Neural cell (in vitro differentiated cells): ENCODE measurements around the gene RTN4. TPM values are rescaled to one million over a fixed set of nuclear protein-coding genes. Genes with fewer than 3 reads are reported as not detected.

Experiments used
- H2AFZ ChIP-seq: fragments of 200-600, 300-800 bp; sonication (generic), shearing (Covaris generic); 2 replicates; pipeline ENCODE4 v1.6.0; 2014; ENCODE audit warnings: low read depth, mild to moderate bottlenecking, antibody characterized with exemption, low read length, moderate library complexity
- H3F3A ChIP-seq: fragments of 200-600 bp; shearing (Covaris generic); 2 replicates; pipeline ENCODE4 v1.6.1; 2016; ENCODE audit warnings: mild to moderate bottlenecking, moderate library complexity, mixed read lengths, antibody characterized with exemption, low read length; ENCODE audit not compliant: insufficient read depth, poor library complexity, severe bottlenecking
- H3K27ac ChIP-seq: fragments of 200-600, 300-800 bp; sonication (generic), shearing (Covaris generic); 2 replicates; pipeline ENCODE4 v1.5.1; 2014; ENCODE audit warnings: mild to moderate bottlenecking, low read length, moderate library complexity
- H3K27me3 ChIP-seq: fragments of 300-800, 200-600 bp; sonication (generic), shearing (Covaris generic); 2 replicates; pipeline ENCODE4 v1.6.0; 2014; ENCODE audit warnings: mild to moderate bottlenecking, low read depth, low read length, moderate library complexity; ENCODE audit not compliant: insufficient read depth
- H3K36me3 ChIP-seq: fragments of 300-800, 200-600 bp; sonication (generic), shearing (Covaris generic); 2 replicates; pipeline ENCODE4 v1.5.1; 2014; ENCODE audit warnings: mild to moderate bottlenecking, antibody characterized with exemption, low read length, moderate library complexity; ENCODE audit not compliant: insufficient read depth
- H3K4me2 ChIP-seq: fragments of 300-800, 200-600 bp; sonication (generic), shearing (Covaris generic); 2 replicates; pipeline ENCODE4 v1.6.0; 2014; ENCODE audit warnings: mild to moderate bottlenecking, low read length
- H3K4me3 ChIP-seq: fragments of 300-800, 200-600 bp; sonication (generic), shearing (Covaris generic); 2 replicates; pipeline ENCODE4 v1.5.1; 2014; ENCODE audit warnings: mild to moderate bottlenecking, low read length, moderate library complexity
- H3K79me2 ChIP-seq: fragments of 200-600 bp; shearing (Covaris generic); replicated peaks from 2 replicates; pipeline ENCODE4 v1.6.0; 2014; ENCODE audit warnings: mild to moderate bottlenecking, low read length, moderate library complexity; ENCODE audit not compliant: insufficient read depth
- H3K9ac ChIP-seq: fragments of 300-800, 200-600 bp; sonication (generic), shearing (Covaris generic); 2 replicates; pipeline ENCODE4 v1.6.1; 2016; ENCODE audit warnings: mild to moderate bottlenecking, low read length, mixed read lengths
- H3K9me2 ChIP-seq: fragments of 200-600 bp; shearing (Covaris generic); 2 replicates; pipeline ENCODE4 v1.6.1; 2016; ENCODE audit warnings: mild to moderate bottlenecking, low read length, mixed read lengths; ENCODE audit not compliant: insufficient read depth
- H3K9me3 ChIP-seq: fragments of 200-600, 300-800 bp; sonication (generic), shearing (Covaris generic); 2 replicates; pipeline ENCODE4 v1.6.1; 2016; ENCODE audit warnings: mild to moderate bottlenecking, mixed run types, low read length, moderate library complexity, mixed read lengths
- H4K20me1 ChIP-seq: fragments of 200-600 bp; shearing (Covaris generic); 2 replicates; pipeline ENCODE4 v1.6.1; 2016; ENCODE audit warnings: mild to moderate bottlenecking, mixed run types; ENCODE audit not compliant: insufficient read depth
- EP300 ChIP-seq: fragments of 450-650 bp; conservative IDR thresholded peaks from 2 replicates; pipeline ENCODE4 v1.6.1; 2014; ENCODE audit warnings: antibody characterized with exemption, mild to moderate bottlenecking, moderate library complexity; ENCODE audit not compliant: poor library complexity, severe bottlenecking
- EZH2 ChIP-seq: fragments of 200-600, 300-800 bp; shearing (Covaris generic), sonication (generic); IDR thresholded peaks from 2 replicates; pipeline ENCODE4 v1.6.1; 2014; ENCODE audit warnings: antibody characterized with exemption, low read length, borderline replicate concordance, mild to moderate bottlenecking; ENCODE audit not compliant: insufficient read depth, poor library complexity, severe bottlenecking
- MXI1 ChIP-seq: fragments of 450-650 bp; conservative IDR thresholded peaks from 2 replicates; pipeline ENCODE4 v1.6.1; 2014; ENCODE audit warnings: antibody characterized with exemption, mild to moderate bottlenecking; ENCODE audit not compliant: poor library complexity, severe bottlenecking
- POLR2AphosphoS5 ChIP-seq: IDR thresholded peaks from 2 replicates; pipeline ENCODE4 v1.6.1; 2012
- RAD21 ChIP-seq: fragments of 450-650 bp; conservative IDR thresholded peaks from 2 replicates; pipeline ENCODE4 v1.6.1; 2014; ENCODE audit warnings: antibody characterized with exemption, mild to moderate bottlenecking, moderate library complexity
- REST ChIP-seq: IDR thresholded peaks from 2 replicates; pipeline ENCODE4 v1.6.1; 2012; ENCODE audit warnings: borderline replicate concordance
- SMC3 ChIP-seq: fragments of 450-650 bp; conservative IDR thresholded peaks from 2 replicates; pipeline ENCODE4 v1.6.1; 2014; ENCODE audit warnings: antibody characterized with exemption, mild to moderate bottlenecking, moderate library complexity; ENCODE audit not compliant: poor library complexity
- TAF1 ChIP-seq: IDR thresholded peaks from 2 replicates; pipeline ENCODE4 v1.6.1; 2012; ENCODE audit warnings: low read depth
- polyA plus RNA-seq: library from polyadenylated mRNA; depleted of rRNA; stranded (reverse); fragments of >200 nt; gene quantifications from 2 replicates; pipeline ENCODE4 v1.2.3, GENCODE V29; 2014
- TF ChIP-seq, protein P1 (sequence below): fragments of 450-650 bp; IDR thresholded peaks from 2 replicates; pipeline ENCODE4 v1.5.1; 2014; ENCODE audit warnings: antibody characterized with exemption, mild to moderate bottlenecking, moderate library complexity; ENCODE audit not compliant: poor library complexity, severe bottlenecking

RTN4 gene
- polyA plus RNA-seq, 1 donor from 2014 or later = 582 TPM

- TF ChIP-seq MXI1 (no peak), RAD21 (no peak), SMC3 (no peak), REST (no peak), EZH2 (no peak), POLR2AphosphoS5 (no peak), TAF1 (no peak), EP300 (no peak)
- TF ChIP-seq, protein P1, sequence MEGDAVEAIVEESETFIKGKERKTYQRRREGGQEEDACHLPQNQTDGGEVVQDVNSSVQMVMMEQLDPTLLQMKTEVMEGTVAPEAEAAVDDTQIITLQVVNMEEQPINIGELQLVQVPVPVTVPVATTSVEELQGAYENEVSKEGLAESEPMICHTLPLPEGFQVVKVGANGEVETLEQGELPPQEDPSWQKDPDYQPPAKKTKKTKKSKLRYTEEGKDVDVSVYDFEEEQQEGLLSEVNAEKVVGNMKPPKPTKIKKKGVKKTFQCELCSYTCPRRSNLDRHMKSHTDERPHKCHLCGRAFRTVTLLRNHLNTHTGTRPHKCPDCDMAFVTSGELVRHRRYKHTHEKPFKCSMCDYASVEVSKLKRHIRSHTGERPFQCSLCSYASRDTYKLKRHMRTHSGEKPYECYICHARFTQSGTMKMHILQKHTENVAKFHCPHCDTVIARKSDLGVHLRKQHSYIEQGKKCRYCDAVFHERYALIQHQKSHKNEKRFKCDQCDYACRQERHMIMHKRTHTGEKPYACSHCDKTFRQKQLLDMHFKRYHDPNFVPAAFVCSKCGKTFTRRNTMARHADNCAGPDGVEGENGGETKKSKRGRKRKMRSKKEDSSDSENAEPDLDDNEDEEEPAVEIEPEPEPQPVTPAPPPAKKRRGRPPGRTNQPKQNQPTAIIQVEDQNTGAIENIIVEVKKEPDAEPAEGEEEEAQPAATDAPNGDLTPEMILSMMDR = no peak
- Histone ChIP-seq H3K9me3 (no peaks in the 10 kb centered on the region), H3K4me3 (no peak overlapping the region), H3K27ac (no peak overlapping the region), H3K4me2 (no peak overlapping the region), H3K9me2 (no peaks in the 10 kb centered on the region), H3K27me3 (no peaks in the 10 kb centered on the region), H3K79me2 (peaks cover 97% of the 10 kb centered on the region), H3F3A (no peaks in the 10 kb centered on the region), H4K20me1 (peaks cover 11% of the 10 kb centered on the region), H3K36me3 (peaks cover 21% of the 10 kb centered on the region), H2AFZ (no peak overlapping the region), H3K9ac (no peak overlapping the region)
Observed at GRCh38 chr2:55013936-55014335, 36.3 kb downstream of the RTN4 start.

DNA sequence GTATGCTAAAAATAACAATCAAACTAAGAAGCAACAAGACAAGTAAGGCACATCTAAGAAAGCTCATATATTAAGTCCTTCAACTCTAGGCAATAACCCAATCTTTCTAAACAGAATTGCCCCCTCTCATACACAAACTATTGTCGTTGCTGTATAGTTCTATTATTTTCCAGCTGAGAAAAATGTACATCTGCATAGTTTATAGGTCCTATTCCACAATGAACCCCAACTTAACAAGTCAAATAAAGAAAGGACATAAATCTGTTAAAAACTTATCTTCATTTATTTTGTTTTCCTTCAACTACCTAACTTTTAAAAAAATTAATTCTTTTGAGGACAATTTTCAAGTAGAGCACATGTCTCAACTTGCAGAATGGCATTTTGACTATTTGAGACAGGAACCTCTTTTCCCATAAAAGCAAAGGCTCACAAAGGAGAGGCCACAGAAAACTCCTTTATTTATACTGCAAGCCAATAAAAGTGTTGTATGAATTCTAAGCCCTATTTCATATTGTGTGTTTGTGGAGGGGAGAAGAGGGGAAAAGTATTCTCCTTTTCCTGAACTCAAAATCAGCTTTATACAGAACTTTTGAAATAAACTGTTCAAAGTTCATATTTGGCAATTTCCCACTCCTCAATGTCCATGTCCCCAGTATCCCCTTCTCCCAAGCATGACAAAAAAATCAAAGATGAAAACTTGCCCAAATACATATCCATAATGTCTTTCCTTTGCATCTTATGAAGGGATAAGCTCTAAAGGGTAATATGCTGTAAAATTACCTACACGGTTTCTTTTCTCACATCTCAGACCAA lies 37.4 kb downstream of the RTN4 start:
- Histone ChIP-seq H3K27ac (no peak overlapping the region), H3K9ac (no peak overlapping the region), H3K27me3 (no peaks in the 10 kb centered on the region), H3K9me3 (no peaks in the 10 kb centered on the region), H3K4me3 (no peak overlapping the region), H3K9me2 (no peaks in the 10 kb centered on the region), H3F3A (no peaks in the 10 kb centered on the region), H3K79me2 (peaks cover 97% of the 10 kb centered on the region), H4K20me1 (peaks cover 16% of the 10 kb centered on the region), H2AFZ (no peak overlapping the region), H3K36me3 (peaks cover 10% of the 10 kb centered on the region), H3K4me2 (no peak overlapping the region)
- TF ChIP-seq TAF1 = no peak
- TF ChIP-seq POLR2AphosphoS5 = no peak
- no peak for TF ChIP-seq EZH2
- no peak for TF ChIP-seq MXI1
- TF ChIP-seq EP300 = no peak
- TF ChIP-seq, protein P1 = no peak
- TF ChIP-seq RAD21 = no peak
- no peak for TF ChIP-seq SMC3
- TF ChIP-seq REST = no peak
